Measurements from ENCODE around the gene SHC2.

The SHC2 gene

DNA sequence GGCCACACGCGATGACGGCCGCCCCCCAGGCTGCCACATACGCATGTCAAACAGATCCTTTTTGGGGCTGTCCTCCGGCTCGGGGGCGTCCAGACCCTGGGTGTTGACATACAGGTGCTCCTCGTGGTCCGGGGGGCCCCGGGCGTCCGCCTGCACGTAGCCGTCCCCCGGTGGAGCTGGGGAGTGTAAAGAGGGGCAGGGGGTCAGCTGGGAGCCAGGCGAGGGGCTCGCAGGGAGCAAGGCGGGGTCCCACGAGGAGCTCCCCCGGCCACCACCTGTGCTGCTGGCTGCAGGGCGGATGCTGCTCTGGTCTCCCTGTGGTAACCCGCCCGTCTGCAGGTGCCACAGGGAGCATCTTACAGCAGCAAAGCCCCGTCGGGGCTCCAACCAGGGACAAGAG, 35.8 kb downstream of the SHC2 start:
- no peak overlapping the region for H3K27ac ChIP-seq (ENCODE audit: extremely low read depth, low read depth, low read length)
- CTCF ChIA-PET = no interaction called here
- H3K4me3 ChIP-seq (ENCODE audit: low read depth, low read length) = no peak overlapping the region
- POLR2A ChIA-PET = no interaction called here
- no peaks in the 10 kb centered on the region for H3K9me3 ChIP-seq (ENCODE audit: control insufficient read depth, insufficient read depth, low read depth, low read length)
- peaks cover 0 to 32% of the 10 kb centered on the region in 2 experiments; a peak in 1 of 3 replicates for H3K36me3 ChIP-seq (ENCODE audit: control insufficient read depth in 2 of 2, insufficient read depth in 1 of 2, low read length in 2 of 2)
- TF ChIP-seq, protein P1, sequence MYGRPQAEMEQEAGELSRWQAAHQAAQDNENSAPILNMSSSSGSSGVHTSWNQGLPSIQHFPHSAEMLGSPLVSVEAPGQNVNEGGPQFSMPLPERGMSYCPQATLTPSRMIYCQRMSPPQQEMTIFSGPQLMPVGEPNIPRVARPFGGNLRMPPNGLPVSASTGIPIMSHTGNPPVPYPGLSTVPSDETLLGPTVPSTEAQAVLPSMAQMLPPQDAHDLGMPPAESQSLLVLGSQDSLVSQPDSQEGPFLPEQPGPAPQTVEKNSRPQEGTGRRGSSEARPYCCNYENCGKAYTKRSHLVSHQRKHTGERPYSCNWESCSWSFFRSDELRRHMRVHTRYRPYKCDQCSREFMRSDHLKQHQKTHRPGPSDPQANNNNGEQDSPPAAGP (tag by site-specific recombination; IDR thresholded peaks at IDR 0.05) = no peak
- TF ChIP-seq ZNF776 (tag by site-specific recombination; IDR thresholded peaks at IDR 0.05; ENCODE audit: borderline replicate concordance) (no peak), MZF1 (tag by site-specific recombination; IDR thresholded peaks at IDR 0.05; ENCODE audit: borderline replicate concordance) (no peak), ZNF404 (tag by site-specific recombination; IDR thresholded peaks at IDR 0.05) (no peak), ZNF302 (tag by site-specific recombination; IDR thresholded peaks at IDR 0.05; ENCODE audit: low read depth) (no peak)
- TF ChIP-seq, protein P2, sequence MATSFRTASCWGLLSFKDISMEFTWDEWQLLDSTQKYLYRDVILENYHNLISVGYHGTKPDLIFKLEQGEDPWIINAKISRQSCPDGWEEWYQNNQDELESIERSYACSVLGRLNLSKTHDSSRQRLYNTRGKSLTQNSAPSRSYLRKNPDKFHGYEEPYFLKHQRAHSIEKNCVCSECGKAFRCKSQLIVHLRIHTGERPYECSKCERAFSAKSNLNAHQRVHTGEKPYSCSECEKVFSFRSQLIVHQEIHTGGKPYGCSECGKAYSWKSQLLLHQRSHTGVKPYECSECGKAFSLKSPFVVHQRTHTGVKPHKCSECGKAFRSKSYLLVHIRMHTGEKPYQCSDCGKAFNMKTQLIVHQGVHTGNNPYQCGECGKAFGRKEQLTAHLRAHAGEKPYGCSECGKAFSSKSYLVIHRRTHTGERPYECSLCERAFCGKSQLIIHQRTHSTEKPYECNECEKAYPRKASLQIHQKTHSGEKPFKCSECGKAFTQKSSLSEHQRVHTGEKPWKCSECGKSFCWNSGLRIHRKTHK (tag by site-specific recombination; IDR thresholded peaks at IDR 0.05) = no peak
- no peaks in the 10 kb centered on the region for H3K4me1 ChIP-seq (ENCODE audit: control insufficient read depth, insufficient read depth, low read length)

DNA sequence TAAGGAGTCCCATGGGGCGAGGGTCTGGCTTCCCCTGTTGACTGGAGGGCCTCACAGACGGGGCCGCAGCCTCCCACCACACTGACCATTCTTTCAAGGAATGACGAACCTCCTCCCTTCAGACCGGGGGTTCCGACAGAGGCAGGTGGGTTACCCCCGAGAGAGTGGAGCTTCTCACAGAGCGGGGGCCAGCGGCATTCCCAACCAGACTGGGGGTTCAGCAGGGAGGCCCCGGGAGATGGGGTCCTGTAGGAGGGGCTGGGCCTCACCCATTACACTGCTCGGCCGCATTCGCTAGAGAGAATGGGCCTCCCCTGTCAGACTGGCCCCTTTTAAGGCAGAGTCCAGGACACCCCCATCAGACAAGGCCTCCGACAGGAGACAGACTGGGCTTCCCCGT, 36.3 kb downstream of the SHC2 start:
- H3K9me3 ChIP-seq (ENCODE audit: control insufficient read depth, insufficient read depth, low read depth, low read length) = no peaks in the 10 kb centered on the region
- H3K36me3 ChIP-seq (ENCODE audit: control insufficient read depth in 2 of 2, insufficient read depth in 1 of 2, low read length in 2 of 2) = peaks cover 0 to 31% of the 10 kb centered on the region in 2 experiments; a peak in 1 of 3 replicates
- H3K4me1 ChIP-seq (ENCODE audit: control insufficient read depth, insufficient read depth, low read length) = no peaks in the 10 kb centered on the region
- ChIA-PET CTCF (no interaction called here), POLR2A (no interaction called here)
- TF ChIP-seq SCRT1 (tag by site-specific recombination; IDR thresholded peaks at IDR 0.05; ENCODE audit: borderline replicate concordance) (no peak), ZNF843 (tag by site-specific recombination; IDR thresholded peaks at IDR 0.05) (no peak), ZNF529 (tag by site-specific recombination; IDR thresholded peaks at IDR 0.05; ENCODE audit: insufficient replicate concordance) (no peak), ZNF404 (tag by site-specific recombination; IDR thresholded peaks at IDR 0.05) (no peak), ZNF513 (tag by site-specific recombination; IDR thresholded peaks at IDR 0.05) (no peak), ZFP3 (tag by site-specific recombination; IDR thresholded peaks at IDR 0.05; ENCODE audit: low read depth) (no peak), ZNF132 (tag by site-specific recombination; IDR thresholded peaks at IDR 0.05; ENCODE audit: borderline replicate concordance) (no peak), SP7 (tag by site-specific recombination; IDR thresholded peaks at IDR 0.05) (no peak), ZSCAN16 (tag by site-specific recombination; IDR thresholded peaks at IDR 0.05) (no peak), ZNF596 (tag by site-specific recombination; IDR thresholded peaks at IDR 0.05) (no peak), IKZF3 (tag by site-specific recombination; IDR thresholded peaks at IDR 0.05) (no peak), ZNF677 (tag by site-specific recombination; IDR thresholded peaks at IDR 0.05) (no peak), ZSCAN5A (tag by site-specific recombination; IDR thresholded peaks at IDR 0.05) (no peak)
- TF ChIP-seq, protein P3, sequence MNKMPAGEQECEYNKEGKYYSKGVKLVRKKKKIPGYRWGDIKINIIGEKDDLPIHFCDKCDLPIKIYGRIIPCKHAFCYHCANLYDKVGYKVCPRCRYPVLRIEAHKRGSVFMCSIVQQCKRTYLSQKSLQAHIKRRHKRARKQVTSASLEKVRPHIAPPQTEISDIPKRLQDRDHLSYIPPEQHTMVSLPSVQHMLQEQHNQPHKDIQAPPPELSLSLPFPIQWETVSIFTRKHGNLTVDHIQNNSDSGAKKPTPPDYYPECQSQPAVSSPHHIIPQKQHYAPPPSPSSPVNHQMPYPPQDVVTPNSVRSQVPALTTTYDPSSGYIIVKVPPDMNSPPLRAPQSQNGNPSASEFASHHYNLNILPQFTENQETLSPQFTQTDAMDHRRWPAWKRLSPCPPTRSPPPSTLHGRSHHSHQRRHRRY (tag by site-specific recombination; IDR thresholded peaks at IDR 0.05) = no peak
- TF ChIP-seq, protein P1 (tag by site-specific recombination; IDR thresholded peaks at IDR 0.05) = no peak
- TF ChIP-seq, protein P4, sequence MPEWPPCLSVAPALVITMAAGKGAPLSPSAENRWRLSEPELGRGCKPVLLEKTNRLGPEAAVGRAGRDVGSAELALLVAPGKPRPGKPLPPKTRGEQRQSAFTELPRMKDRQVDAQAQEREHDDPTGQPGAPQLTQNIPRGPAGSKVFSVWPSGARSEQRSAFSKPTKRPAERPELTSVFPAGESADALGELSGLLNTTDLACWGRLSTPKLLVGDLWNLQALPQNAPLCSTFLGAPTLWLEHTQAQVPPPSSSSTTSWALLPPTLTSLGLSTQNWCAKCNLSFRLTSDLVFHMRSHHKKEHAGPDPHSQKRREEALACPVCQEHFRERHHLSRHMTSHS (tag by site-specific recombination; IDR thresholded peaks at IDR 0.05) = no peak
- H3K27ac ChIP-seq (ENCODE audit: extremely low read depth, low read depth, low read length) = no peak overlapping the region
- no peak overlapping the region for H3K4me3 ChIP-seq (ENCODE audit: low read depth, low read length)

All from HEK293 (cell line).